ENCODE measurements around the gene CD82. TPM values are rescaled to one million over a fixed set of nuclear protein-coding genes. Genes with fewer than 3 reads are reported as not detected.
"Not testable (repeated sequence)": the region's sequence is repeated elsewhere in the genome, so short reads cannot be mapped to it uniquely, and the experiment has no call there.

The CD82 gene
- total and polyA plus RNA-seq, 2 donors (not counting 1 experiment from before 2014, with no cell fraction given): 192 to 438 TPM

- H3K4me2 ChIP-seq (replicated peaks; ENCODE audit: low read depth, low read length, poor library complexity, severe bottlenecking); POLR2A ChIA-PET; H3K79me2 ChIP-seq (ENCODE audit: control insufficient read depth, insufficient read depth, low read length); H4K20me1 ChIP-seq (ENCODE audit: control insufficient read depth, insufficient read depth, low read length, poor library complexity, severe bottlenecking); H3K27me3 ChIP-seq (replicated peaks in 1 of 4; ENCODE audit: control extremely low read depth in 1 of 4, control insufficient read depth in 3 of 4, insufficient read depth in 4 of 4, low read length in 3 of 4); ATAC-seq (ENCODE audit: low read depth); H3K9me3 Mint-ChIP-seq (ENCODE audit: insufficient read depth); H3K4me1 Mint-ChIP-seq; H3K36me3 ChIP-seq (replicated peaks in 1 of 2; ENCODE audit: control extremely low read depth in 1 of 2, control insufficient read depth in 1 of 2, extremely low read depth in 1 of 2, insufficient read depth in 2 of 2, low read length in 1 of 2); H2AFZ ChIP-seq (ENCODE audit: insufficient read depth, low read depth, low read length, poor library complexity, severe bottlenecking); H3K9me3 ChIP-seq (ENCODE audit: control extremely low read depth in 1 of 3, control insufficient read depth in 2 of 3, insufficient read depth in 1 of 3, low read length in 2 of 3); H3K4me3 Mint-ChIP-seq; intact Hi-C loops (cut with micrococcal nuclease); H3K4me3 ChIP-seq (ENCODE audit: control extremely low read depth in 1 of 5, extremely low read depth in 1 of 5, insufficient read depth in 1 of 5, low read depth in 2 of 5, low read length in 4 of 5); DNase-seq; H3K27ac ChIP-seq (ENCODE audit: low read length in 2 of 2); H3K27me3 Mint-ChIP-seq; H3K4me1 ChIP-seq (ENCODE audit: control insufficient read depth in 2 of 2, insufficient read depth in 2 of 2, low read length in 2 of 2); H3K9ac ChIP-seq (ENCODE audit: low read length); H3K27ac Mint-ChIP-seq: not testable (repeated sequence)
- CTCF ChIA-PET: interaction anchor here (0.8 to 1.4 kb wide), 2 partner anchors 9 to 17 kb away, joined by 3 read pairs; partner anchors contain the start of gene CD82
- 90% methylated on average over 2 of the region's 2 CpGs for WGBS (ENCODE audit: insufficient coverage)
These were observed 17.9 kb upstream of the CD82 start for GRCh38 chr11:44547534-44547933.

- H3K27me3 ChIP-seq (replicated peaks in 1 of 4; ENCODE audit: control extremely low read depth in 1 of 4, control insufficient read depth in 3 of 4, insufficient read depth in 4 of 4, low read length in 3 of 4): no peaks in the 10 kb centered on the region
- no peak overlapping the region for H3K4me2 ChIP-seq (replicated peaks; ENCODE audit: low read depth, low read length, poor library complexity, severe bottlenecking)
- intact Hi-C loops (cut with micrococcal nuclease): no loop called here
- WGBS (ENCODE audit: insufficient coverage): 94% methylated on average over 3 of the region's 4 CpGs
- no peaks in the 10 kb centered on the region for H3K36me3 ChIP-seq (replicated peaks in 1 of 2; ENCODE audit: control extremely low read depth in 1 of 2, control insufficient read depth in 1 of 2, extremely low read depth in 1 of 2, insufficient read depth in 2 of 2, low read length in 1 of 2)
- H4K20me1 ChIP-seq (ENCODE audit: control insufficient read depth, insufficient read depth, low read length, poor library complexity, severe bottlenecking): no peaks in the 10 kb centered on the region
- H3K79me2 ChIP-seq (ENCODE audit: control insufficient read depth, insufficient read depth, low read length): no peaks in the 10 kb centered on the region
- Mint-ChIP-seq H3K27me3 (no peaks in the 10 kb centered on the region), H3K4me1 (no peaks in the 10 kb centered on the region), H3K27ac (peak overlapping the region; percentile 38), H3K4me3 (no peak overlapping the region), H3K9me3 (ENCODE audit: insufficient read depth) (peaks cover 2% of the 10 kb centered on the region)
- DNase-seq: no peak
- no peak for TF ChIP-seq EZH2 (IDR thresholded peaks at IDR 0.05; ENCODE audit: borderline replicate concordance, insufficient read depth, low read depth, low read length, poor library complexity, severe bottlenecking)
- no peak for TF ChIP-seq CTCF (IDR thresholded peaks at IDR 0.05)
- no peak overlapping the region for H3K4me3 ChIP-seq (ENCODE audit: control extremely low read depth in 1 of 5, extremely low read depth in 1 of 5, insufficient read depth in 1 of 5, low read depth in 2 of 5, low read length in 4 of 5)
- ATAC-seq (ENCODE audit: low read depth): no peak
- H3K9ac ChIP-seq (ENCODE audit: low read length): no peak overlapping the region
- CTCF ChIA-PET: interaction anchor here (0.8 kb wide), 2 partner anchors 9 to 85 kb away, joined by 3 read pairs; no protein-coding TSS in a partner anchor
- peaks cover 0 to 4% (median 3%) of the 10 kb centered on the region in 3 donors for H3K9me3 ChIP-seq (ENCODE audit: control extremely low read depth in 1 of 3, control insufficient read depth in 2 of 3, insufficient read depth in 1 of 3, low read length in 2 of 3)
- no peak overlapping the region for H3K27ac ChIP-seq (ENCODE audit: low read length in 2 of 2)
- POLR2A ChIA-PET: no interaction called here
- no peaks in the 10 kb centered on the region for H3K4me1 ChIP-seq (ENCODE audit: control insufficient read depth in 2 of 2, insufficient read depth in 2 of 2, low read length in 2 of 2)
- H2AFZ ChIP-seq (ENCODE audit: insufficient read depth, low read depth, low read length, poor library complexity, severe bottlenecking): no peak overlapping the region
These were observed 17.3 kb upstream of the CD82 start for GRCh38 chr11:44548032-44548695.

- CTCF ChIA-PET: interaction anchor here (0.8 to 19.5 kb wide), 2 partner anchors 70 to 84 kb away, joined by 3 to 816 read pairs; no protein-coding TSS in a partner anchor
- 100% methylated on average over 1 of the region's 5 CpGs for WGBS (ENCODE audit: insufficient coverage)
- H3K27ac Mint-ChIP-seq; H3K4me1 ChIP-seq (ENCODE audit: control insufficient read depth in 2 of 2, insufficient read depth in 2 of 2, low read length in 2 of 2); H3K4me2 ChIP-seq (replicated peaks; ENCODE audit: low read depth, low read length, poor library complexity, severe bottlenecking); H3K27ac ChIP-seq (ENCODE audit: low read length in 2 of 2); POLR2A ChIA-PET; intact Hi-C loops (cut with micrococcal nuclease); H3K4me3 Mint-ChIP-seq; DNase-seq; H4K20me1 ChIP-seq (ENCODE audit: control insufficient read depth, insufficient read depth, low read length, poor library complexity, severe bottlenecking); H3K9me3 ChIP-seq (ENCODE audit: control extremely low read depth in 1 of 3, control insufficient read depth in 2 of 3, insufficient read depth in 1 of 3, low read length in 2 of 3); H3K27me3 Mint-ChIP-seq; H3K36me3 ChIP-seq (replicated peaks in 1 of 2; ENCODE audit: control extremely low read depth in 1 of 2, control insufficient read depth in 1 of 2, extremely low read depth in 1 of 2, insufficient read depth in 2 of 2, low read length in 1 of 2); H3K4me3 ChIP-seq (ENCODE audit: control extremely low read depth in 1 of 5, extremely low read depth in 1 of 5, insufficient read depth in 1 of 5, low read depth in 2 of 5, low read length in 4 of 5); H3K79me2 ChIP-seq (ENCODE audit: control insufficient read depth, insufficient read depth, low read length); H3K4me1 Mint-ChIP-seq; H3K27me3 ChIP-seq (replicated peaks in 1 of 4; ENCODE audit: control extremely low read depth in 1 of 4, control insufficient read depth in 3 of 4, insufficient read depth in 4 of 4, low read length in 3 of 4); ATAC-seq (ENCODE audit: low read depth); H2AFZ ChIP-seq (ENCODE audit: insufficient read depth, low read depth, low read length, poor library complexity, severe bottlenecking); H3K9me3 Mint-ChIP-seq (ENCODE audit: insufficient read depth); H3K9ac ChIP-seq (ENCODE audit: low read length): not testable (repeated sequence)
These were observed 16.3 kb upstream of the CD82 start for GRCh38 chr11:44548961-44549749.
